ENCODE results near the gene CPXM1.

Gene CPXM1

DNA sequence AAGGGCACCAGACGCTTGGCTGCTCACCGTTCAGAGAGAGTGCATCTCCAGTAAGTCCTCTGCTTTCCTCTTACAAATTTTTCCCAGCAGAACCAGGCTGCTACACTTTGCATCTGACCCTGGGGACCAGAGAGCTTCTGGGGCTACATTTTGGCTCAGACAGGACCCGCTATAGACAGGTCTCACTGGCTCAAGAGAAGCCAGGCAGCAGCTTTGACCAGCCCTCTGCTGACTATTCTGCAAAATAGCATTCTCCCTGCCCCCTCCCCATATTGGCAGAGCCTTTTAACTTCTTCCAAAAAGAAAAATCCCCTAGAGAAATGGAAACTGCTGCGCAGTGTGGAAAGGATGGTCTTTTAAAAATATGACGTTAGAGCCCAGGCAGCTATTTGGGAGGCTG, 37.2 kb downstream of the CPXM1 start:
- DNase-seq (ENCODE audit: low read depth), result no peak
- H3K4me3 ChIP-seq (ENCODE audit: low read depth, low read length), result no peak overlapping the region
- TF ChIP-seq, protein P1, sequence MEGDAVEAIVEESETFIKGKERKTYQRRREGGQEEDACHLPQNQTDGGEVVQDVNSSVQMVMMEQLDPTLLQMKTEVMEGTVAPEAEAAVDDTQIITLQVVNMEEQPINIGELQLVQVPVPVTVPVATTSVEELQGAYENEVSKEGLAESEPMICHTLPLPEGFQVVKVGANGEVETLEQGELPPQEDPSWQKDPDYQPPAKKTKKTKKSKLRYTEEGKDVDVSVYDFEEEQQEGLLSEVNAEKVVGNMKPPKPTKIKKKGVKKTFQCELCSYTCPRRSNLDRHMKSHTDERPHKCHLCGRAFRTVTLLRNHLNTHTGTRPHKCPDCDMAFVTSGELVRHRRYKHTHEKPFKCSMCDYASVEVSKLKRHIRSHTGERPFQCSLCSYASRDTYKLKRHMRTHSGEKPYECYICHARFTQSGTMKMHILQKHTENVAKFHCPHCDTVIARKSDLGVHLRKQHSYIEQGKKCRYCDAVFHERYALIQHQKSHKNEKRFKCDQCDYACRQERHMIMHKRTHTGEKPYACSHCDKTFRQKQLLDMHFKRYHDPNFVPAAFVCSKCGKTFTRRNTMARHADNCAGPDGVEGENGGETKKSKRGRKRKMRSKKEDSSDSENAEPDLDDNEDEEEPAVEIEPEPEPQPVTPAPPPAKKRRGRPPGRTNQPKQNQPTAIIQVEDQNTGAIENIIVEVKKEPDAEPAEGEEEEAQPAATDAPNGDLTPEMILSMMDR (IDR thresholded peaks at IDR 0.05; ENCODE audit: insufficient read depth, low read depth, low read length, missing control alignments), result no peak

DNA sequence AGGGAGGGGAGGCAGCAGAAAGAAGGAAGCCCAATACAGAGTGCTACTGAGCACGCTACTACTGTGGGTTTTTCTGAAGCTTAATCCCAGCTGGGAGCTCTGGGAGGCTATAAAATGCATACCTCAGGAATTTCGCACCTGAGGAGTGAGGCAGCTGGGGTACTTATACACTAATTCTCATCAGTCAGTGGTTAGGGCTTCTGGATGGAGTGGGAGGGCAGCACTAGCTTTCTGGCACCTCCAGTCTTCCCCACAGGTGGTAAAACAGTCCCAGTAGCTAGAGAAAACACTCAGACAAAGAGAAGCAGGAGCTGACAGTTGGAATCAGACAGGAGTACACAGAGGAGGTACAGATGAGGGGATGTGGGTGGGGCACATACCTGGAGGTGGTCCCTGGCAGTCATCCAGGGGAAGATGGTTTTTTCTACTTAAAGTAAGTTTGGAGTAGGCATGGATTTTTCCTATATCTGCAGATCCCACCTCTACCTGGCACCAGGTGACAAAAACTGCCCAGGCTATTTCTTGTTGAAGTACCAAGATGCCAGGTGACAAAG, 37.8 kb downstream of the CPXM1 start:
- TF ChIP-seq, protein P1 (IDR thresholded peaks at IDR 0.05; ENCODE audit: insufficient read depth, low read depth, low read length, missing control alignments), result no peak
- DNase-seq (ENCODE audit: low read depth), result no peak
- H3K4me3 ChIP-seq (ENCODE audit: low read depth, low read length), result no peak overlapping the region

DNA sequence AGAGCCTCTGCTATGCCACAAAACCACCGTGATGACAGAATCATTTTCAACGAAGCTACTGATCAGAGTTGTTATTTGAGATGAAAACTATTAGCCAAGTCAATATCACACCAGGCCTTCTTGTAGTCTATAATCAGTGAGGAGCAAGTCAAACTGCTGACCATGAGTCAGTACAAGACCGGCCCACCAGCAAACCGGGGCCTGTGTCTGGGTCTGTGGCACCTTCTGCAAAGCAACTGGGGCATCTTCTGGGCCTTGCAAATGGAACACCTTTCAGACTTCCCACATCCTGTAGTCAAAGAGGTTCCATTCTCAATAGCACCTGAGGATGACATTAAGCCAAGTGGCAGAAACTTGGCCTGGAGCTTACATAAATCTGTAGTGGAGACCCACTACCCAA, 38.5 kb downstream of the CPXM1 start:
- DNase-seq (ENCODE audit: low read depth), result no peak
- H3K4me3 ChIP-seq (ENCODE audit: low read depth, low read length), result no peak overlapping the region
- TF ChIP-seq, protein P1 (IDR thresholded peaks at IDR 0.05; ENCODE audit: insufficient read depth, low read depth, low read length, missing control alignments), result no peak

DNA sequence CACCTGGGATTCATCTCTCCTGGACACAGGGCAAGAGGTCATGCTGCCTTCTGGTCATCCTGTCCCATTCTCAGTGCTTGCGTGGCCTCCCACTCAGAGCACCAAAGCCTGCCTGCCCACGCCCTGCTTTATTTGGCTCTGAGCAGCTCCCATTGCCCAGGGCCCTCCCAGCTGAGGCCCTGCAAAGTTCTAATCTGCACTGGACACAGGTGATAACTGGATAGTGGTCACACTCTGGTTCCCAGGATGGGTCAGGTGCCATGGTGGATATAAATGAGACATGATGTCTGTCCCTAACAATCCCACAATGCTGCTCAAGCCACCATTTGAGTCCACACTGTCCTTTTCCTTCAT, 39.5 kb downstream of the CPXM1 start:
- H3K4me3 ChIP-seq (ENCODE audit: low read depth, low read length), result no peak overlapping the region
- TF ChIP-seq, protein P1 (IDR thresholded peaks at IDR 0.05; ENCODE audit: insufficient read depth, low read depth, low read length, missing control alignments), result no peak
- DNase-seq (ENCODE audit: low read depth), result no peak

DNA sequence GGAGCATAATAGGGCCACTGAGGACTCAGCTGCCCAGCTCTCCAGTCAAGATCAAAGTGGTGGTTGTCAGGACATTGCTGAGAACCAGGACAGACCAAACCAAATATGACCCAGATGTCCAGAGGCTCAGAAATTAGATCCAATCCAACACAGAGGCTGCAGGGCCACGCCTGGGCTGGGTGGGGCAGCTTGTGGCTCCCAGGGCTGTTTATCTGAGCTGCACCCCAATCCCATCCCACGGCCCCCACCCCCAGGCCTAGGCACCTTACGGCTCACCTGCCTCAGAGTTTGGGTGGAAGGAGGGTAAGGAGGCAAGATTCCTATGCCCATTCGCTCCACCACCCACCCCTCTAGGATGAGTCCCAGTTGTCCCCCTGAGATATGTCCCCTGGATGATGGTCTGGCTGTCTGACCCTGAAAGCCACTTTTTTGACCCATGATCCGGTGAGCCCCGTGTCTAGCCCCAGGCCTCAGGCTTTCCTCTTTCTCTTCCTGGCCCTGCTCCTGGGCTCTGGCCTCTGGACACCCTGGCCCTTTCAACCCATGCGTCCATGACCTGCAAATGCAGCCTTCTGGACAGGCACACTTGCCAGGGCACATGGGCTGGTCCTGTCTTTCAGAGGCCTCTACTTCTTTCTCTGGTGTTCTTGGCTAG, 40.0 kb downstream of the CPXM1 start:
- TF ChIP-seq, protein P1 (IDR thresholded peaks at IDR 0.05; ENCODE audit: insufficient read depth, low read depth, low read length, missing control alignments), result no peak
- H3K4me3 ChIP-seq (ENCODE audit: low read depth, low read length), result no peak overlapping the region
- no peak for DNase-seq (ENCODE audit: low read depth)

DNA sequence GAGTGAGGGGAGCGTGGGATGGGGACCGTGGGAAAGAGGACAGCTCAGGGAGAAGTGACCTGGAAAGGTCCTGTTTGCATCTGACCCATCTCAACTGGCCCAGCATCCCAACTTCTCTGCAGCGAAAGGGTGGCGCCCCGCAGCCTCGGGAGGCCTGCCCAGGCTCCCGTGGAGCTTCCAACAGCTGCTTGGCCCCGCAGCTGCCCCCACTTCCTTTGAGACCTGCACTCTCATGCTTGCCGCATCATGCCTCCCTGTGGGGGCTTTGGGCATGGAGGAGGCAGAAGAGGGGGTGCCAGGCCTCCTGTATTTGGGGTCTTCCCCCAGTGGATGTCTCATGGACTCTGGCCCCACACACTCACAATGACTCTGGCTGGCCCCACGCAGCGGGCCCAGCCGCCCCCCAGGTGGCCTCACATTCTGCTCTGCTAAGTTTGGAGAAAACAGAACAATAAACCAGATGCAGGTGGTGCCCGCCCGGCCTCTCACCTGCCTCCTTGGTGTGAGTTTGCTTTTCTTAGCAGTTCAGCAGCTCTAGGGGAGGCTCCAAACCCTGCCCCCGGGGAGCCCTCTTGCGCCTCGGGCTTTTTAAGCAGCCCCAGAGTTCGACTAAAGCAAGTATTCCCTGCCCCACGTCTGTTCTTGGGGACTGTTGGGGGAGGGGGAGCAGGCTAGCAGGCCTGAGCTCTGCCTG, 40.7 kb downstream of the CPXM1 start:
- no peak overlapping the region for H3K4me3 ChIP-seq (ENCODE audit: low read depth, low read length)
- TF ChIP-seq, protein P1 (IDR thresholded peaks at IDR 0.05; ENCODE audit: insufficient read depth, low read depth, low read length, missing control alignments), result no peak
- DNase-seq (ENCODE audit: low read depth), result no peak

Data from GM12865 (cell line).